GM19452 (cell line): Measurements from ENCODE around the gene NLE1.
A peak's percentile ranks its signal among the peaks of the same experiment; 100 is the strongest.
"Not testable (repeated sequence)": the region's sequence is repeated elsewhere in the genome, so short reads cannot be mapped to it uniquely, and the experiment has no call there.

Source experiments
- ATAC-seq: cut with Tn5 transposase; IDR thresholded peaks from one replicate; pipeline ENCODE4 v1.9.1; 2021; ENCODE audit not compliant: unreplicated experiment

NLE1 gene

DNA sequence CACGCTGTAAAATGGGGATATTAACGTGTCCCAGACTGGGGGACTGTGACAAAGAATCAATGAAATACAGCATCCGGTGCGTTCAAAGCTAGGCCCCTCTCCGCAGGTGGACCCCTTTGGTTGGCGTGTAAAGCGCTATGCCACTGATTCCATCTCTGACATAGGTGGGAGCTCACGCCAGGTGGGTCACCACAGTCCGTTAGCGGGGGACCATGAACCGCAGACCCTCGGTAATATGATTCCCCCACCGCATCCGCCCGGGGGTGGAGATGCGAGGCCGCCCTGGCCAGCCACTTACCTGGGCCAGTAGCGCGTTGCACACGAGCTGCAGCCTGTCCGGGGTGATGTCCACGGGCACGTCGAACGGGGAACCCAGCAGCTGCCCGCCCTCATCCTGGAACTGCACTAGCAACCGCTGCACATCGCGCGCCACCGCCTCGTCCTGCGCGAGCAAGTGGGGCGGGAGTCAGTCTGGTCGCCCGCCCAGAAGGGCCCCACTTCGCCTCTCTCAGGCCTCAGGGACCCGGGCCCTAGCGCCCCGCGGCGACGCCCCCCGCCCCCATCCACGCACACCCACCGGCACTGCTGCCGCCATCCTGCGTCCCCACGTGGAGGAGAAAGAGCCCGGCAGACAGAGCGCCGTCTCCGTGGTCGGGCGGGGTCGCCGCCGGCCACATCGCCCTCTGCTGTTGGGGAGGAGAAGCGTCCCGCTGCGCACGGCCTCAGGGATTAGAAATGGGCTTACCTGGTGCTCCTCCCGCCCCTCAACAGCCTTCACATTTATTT, at the start of gene NLE1:
TSS of gene NLE1 (minus strand) at position 623 of the 786 bp plus-strand sequence. CDS start at position 595, 28 bp downstream.
- peak; percentile 93 for ATAC-seq

DNA sequence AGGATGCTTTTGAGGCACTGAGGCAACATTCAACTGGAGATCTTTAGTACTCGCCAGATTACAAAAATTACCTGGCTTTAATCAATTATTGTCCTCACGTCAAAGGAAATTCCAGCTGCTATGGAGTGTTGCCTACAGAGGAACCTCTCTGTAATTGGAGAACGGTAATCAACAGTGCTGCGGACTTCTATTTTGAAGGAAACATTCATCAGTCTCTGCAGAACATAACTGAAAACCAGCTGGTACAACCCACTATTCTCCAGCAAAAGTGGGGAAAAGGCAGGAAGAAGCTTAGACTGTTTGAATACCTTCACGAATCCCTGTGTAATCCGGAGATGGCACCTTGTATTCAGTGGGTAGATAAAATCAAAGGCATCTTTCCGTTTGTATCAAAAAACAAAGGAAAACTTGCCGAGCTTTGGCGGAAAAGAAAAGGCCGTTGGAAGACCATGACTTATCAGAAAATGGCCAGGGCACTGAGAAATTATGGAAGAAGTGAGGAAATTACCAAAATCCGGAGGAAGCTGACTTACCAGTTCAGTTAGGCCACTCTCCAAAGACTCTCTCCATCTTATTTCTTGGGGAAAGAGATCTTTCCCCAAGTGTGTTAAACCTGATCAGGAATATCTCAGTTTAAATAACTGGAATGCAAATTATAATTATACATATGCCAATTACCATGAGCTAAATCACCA, 49.0 kb upstream of the NLE1 start:
- no peak for ATAC-seq

DNA sequence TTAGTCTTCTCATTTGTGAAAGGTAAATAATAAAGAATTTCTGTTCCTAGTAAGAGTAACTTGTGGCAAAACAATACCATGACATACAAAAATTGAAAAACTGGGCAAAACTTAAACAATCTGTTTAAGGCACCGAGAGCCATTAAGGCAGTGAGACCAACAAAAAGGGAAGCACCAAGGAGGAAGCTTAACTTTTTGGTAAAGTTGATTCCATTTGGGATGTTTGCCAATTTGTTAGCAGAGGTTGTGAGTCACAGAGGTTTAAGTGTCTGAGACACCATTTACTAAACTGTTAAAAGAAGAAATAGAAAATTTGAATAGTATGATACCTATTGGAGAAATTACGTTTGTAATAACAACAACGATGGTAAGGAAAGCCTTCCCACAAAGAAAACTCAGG, 47.2 kb upstream of the NLE1 start:
- no peak for ATAC-seq

DNA sequence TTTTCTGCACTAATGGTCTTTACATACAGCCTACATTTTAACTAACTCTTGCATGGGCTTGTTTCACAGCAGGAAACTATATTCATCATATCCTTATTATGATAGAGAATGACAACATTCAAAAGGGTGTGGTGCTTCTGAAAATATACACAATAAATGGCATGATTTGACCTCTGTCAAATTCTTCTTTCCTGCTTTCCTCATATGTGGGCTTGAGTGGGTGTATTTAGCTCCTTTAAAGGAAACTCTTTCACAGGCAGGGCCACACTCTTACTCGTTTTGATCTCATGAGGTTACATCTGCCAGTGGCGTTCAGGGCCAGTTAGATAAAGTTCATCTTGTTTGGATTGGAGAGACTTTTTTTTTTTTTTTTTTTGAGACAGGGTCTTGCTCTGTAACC, 46.0 kb upstream of the NLE1 start:
- ATAC-seq, result no peak

DNA sequence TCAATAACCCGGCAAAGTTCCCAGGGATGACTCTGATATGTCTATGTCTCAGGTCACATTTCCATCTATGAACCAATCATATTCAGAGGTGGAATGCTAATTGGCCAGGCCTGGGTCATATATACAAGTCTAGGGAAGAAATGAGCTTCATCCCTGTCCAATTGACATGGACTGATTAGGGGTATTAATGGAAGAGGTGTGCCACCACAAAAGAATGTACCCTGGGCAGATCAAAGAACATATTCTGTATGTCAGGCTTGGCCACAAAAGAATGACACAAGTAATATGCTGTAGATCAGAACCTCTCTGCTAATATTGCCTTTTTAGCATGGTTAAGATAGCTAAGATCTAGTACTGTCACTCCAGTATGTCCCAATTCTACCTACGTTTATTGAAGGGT, 45.4 kb upstream of the NLE1 start:
- no peak for ATAC-seq

DNA sequence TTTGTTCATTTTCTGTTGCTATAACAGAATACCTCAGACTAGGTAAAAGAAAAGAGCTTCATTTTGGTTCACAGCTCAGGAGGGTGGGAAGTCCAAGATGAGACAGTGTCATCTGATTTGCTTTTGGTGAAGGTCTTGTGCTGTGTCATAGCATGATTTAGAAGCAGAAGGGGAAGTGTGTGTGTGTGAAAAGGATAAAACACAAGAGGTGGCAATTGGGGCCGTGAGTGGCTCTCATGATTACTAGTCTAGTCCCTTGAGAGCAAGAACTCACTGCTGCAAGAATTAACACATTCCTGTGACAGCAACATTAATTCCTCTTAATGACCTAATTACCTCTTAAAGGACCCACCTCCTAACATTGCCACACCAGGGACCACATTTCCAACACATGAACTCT, 43.7 kb upstream of the NLE1 start:
- ATAC-seq, result no peak

DNA sequence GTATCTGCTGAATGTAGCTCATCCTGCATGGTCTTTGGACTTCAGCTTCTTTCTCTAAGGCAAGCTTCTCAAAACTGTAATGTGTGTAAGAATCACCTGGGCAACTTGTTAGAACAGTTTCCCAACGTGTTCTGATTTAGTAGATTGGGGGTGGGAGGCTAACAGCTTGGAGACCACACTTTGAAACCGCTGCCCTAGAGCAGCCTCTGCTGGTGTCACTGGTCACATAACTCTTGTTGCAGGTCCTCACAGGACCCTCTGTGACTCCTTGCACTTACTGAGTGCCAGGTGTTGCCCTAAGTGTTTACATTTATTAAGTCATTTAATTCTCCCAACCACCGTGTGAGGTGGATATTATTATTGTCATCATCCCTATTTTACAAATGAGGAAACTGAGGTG, 42.2 kb upstream of the NLE1 start:
- no peak for ATAC-seq

DNA sequence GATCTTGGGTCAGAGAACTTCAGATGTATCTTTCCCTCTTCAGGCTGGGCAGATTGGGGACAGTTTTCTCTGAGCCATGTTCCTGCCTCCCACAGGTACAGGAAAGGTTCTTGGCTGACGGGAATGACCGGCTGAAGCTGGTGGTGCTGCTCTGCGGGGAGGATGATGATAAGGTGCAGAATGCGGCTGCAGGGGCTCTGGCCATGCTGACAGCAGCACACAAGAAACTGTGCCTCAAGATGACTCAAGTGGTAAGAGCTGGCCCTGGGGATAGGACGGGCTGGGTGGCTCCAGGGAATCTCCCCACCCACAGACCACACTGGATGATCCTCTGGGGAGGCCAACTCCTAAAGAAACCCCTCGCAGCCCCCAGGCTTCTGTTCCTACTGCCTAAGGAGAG, 41.2 kb upstream of the NLE1 start:
- no peak for ATAC-seq

DNA sequence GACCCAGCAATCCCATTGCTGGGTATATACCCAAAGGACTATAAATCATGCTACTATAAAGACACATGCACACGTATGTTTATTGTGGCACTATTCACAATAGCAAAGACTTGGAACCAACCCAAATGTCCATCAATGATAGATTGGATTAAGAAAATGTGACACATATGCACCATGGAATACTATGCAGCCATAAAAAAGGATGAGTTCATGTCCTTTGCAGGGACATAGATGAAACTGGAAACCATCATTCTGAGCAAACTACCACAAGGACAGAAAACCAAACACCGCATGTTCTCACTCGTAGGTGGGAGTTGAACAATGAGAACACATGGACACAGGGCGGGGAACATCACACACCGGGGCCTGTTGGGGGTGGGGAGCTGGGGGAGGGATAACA, 37.3 kb upstream of the NLE1 start:
- ATAC-seq, result not testable (repeated sequence)

DNA sequence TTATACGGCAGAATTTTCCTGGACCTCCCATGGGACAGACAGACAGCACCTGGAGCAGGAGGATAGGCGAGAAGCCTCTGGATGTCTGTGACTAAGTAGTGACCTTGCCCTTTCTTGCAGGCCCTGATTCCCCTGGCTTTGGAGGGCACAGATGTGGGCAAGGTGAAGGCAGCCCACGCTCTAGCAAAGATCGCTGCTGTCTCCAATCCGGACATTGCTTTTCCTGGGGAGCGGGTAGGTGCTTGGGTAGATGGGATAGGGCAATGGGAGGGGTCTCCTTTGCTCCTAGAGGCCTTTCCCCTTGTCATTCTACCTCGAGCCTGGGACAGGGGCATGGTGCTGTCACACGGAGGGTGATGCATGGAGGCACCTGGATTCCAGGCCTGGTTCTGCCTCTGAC, 34.8 kb upstream of the NLE1 start:
- no peak for ATAC-seq

DNA sequence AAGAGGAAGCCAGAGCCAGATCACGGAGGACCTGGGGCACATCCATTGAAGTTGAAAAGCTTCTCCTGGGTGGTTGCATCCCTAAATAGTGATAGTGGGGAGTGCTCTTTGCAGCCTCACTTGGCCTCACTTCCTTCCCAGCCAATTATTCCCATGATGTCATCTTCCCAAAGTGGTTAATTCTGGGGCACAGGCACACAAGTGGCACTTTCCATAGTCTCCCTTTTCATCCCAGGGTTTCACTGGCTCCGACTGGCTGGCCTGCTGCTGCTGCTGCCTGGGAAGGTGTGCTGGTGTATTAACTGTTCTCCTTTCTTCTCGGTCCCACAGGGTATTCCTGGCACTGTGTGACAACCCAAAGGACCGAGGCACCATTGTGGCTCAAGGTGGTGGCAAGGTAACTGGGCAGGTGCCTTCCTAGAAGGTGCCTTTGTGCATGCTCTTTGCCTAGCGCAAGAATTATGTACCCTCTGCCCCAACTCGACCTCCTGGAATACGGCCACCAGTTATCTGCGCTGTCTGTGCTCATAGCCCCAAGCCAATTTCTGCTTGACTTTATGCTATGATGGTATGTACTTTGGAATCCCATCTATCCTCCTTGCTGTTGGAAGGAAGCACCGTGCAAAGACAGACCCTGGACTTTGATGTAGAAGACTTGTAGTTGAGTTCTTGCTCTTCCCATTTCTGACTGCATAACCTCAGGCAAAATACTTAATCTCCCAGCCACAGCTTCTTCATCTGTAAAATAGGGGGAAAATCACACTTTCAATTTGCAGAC, 33.7 kb upstream of the NLE1 start:
- ATAC-seq, result no peak

DNA sequence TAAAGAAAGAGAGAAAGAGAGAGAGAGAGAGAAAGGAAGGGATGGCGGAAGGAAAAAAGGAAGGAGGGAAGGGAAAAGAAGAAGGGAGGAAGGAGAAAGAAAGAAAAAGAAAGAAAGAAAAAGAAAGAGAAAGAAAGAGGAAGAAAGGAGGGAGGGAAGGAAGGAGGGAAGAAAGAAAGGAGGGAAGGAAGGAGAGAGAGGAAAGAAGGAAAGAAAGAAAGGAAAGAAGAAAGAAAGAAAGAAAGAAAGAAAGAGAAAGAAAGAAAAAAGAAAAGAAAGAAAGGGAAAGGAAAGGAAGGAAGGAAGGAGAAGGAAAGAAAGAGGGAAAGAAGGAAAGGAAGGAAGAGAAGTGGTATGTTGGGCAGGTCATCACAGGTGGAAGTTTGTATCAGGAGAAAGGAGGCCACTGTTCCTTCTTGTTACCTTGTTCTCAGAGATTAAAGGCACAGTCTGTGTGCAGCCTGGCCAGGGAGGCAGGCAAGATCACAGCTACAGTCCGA, 32.8 kb upstream of the NLE1 start:
- no peak for ATAC-seq

DNA sequence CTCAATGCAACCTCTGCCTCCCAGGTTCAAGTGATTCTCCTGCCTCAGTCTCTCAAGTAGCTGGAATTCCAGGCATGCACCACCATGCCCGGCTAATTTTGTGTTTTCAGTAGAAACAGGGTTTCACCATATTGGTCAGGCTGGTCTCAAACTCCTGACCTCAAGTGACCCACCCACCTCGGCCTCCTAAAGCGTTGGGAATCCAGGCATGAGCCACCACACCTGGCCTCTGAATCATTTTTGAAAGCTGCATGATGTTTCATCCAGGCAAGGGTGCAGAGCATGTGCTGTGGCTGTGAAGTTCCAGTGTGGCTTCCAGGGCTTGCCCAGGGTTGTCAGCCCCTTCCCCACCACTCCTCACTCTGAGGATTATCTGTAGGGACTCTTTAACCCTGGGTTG, 30.2 kb upstream of the NLE1 start:
- ATAC-seq, result not testable (repeated sequence)

DNA sequence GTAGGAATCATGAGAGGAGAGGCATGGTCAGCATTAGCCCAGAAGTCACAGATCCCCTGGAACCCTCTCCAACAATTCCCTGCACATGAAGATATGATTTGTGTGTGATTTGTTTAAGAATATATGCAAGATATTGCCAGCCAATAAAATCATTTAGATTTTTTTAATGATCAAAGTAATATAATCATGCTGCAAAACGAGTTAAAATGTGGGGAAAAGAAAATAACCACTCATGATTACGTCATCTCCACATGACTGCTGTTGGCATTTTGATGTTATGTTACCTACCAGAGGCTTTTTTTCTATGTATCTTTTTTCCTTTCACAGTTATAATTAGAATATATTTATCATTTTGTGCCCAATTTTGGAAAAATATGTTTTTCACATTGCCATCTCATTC, 29.7 kb upstream of the NLE1 start:
- ATAC-seq, result no peak

DNA sequence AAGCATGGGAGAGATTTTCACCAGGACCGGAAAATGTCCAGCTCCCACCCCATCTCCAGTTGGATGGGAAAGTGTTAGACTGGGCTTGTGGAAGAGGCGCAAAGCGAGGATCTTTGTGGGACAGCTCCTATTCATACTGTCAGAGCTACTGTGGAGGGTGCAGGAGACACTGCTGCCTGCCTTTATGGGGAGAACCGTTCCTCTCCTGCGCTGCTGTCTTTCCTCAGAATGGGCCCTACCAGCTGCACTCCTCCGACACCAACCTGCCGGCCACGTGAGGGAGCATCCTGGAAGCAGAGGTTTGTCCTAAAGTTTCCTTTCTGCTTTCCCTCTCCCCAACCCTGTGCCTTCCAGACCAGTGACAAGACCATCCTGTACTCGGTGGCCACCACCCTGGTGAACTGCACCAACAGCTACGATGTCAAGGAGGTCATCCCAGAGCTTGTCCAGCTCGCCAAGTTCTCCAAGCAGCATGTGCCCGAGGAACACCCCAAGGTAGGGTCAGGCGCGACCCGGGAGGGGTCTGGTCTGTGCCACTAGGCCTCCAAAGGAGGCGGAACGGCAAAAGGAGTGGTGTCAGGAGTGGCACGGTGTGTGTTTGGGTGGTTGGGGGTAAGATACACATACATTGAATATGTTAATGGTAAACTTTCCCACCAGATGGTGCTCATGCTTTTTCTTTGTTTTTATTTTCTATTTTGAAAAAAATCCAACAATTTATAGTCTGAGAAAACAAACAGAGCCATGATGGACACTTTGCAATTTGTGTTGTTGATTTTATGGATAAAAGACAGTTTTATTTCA, 29.1 kb upstream of the NLE1 start:
- no peak for ATAC-seq

DNA sequence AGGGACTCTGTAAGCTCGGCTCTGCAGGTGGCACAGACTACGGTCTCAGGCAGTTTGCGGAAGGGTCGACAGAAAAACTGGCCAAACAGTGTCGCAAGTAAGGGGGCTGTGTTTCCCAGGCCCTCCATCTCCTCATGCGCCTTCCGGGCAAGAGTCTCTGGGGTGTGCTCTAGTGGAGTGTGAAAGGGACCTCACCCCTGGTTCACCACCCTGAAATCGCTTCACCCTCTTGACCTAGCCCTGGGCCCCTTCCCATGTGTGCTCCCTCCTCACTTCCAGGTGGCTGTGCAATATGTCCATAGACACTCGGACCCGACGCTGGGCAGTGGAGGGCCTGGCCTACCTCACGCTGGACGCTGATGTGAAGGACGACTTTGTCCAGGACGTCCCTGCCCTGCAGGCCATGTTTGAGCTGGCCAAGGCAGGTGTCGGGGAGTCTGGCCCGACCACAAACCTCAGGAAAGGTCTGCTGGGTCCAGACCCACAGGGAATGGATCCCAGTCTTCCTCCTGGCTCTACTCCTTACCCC, 27.8 kb upstream of the NLE1 start:
- ATAC-seq, result no peak

DNA sequence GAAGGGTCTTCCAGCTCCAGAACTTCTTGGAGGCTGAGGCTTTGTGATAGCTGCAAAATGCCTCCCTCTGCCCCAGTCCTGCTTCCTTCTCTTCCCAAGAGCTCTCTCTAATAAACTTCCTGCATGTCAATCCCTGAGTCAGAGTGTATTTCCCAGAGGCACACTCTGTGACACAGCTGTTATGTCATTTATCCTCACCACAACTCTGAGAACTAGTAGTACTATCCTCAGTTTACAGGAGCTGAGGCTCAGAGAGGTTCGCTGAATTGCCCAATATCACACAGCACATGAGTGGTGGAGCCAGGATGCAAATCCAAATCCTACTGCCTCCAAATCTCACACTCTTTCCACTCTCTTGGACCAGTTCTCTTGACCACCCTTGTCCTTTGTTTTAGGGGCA, 25.6 kb upstream of the NLE1 start:
- ATAC-seq, result no peak

DNA sequence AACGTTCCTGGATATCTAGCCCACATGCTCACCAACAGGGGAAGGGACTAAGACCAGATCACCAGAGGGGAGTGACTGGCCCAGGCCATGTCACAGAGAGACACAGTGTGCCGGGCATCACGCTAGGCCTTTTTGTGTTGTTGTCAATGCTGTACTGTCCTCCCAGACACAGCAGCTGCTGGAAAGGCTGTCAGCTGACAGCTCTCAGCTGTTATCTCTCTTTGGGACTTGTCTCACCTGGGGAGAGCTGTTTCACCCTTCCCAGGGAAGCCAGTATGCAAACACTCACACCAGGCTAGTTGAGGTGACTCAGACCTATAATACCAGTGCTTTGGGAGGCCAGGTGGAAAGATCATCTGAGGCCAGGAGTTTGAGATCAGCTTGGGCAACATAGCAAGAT, 24.9 kb upstream of the NLE1 start:
- ATAC-seq, result no peak

DNA sequence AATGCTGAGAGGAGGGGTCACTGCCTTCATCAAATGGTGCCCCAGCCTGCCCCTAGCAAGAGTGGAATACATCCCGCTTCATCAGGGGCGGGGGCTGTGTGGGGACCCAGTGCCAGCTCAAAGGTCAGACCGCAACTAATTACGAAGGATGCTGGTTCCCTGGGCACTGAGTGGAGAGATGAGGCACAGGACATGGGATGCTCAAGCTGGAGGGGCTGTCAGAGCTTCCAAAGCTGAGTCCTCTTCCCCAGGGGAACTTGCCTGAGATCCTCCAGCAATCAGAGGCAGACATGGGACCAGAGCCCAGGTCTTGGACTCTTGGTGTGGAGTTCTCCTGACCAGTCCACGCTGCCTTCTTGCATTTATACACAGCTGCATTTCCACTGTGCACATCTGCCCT, 24.4 kb upstream of the NLE1 start:
- no peak for ATAC-seq

DNA sequence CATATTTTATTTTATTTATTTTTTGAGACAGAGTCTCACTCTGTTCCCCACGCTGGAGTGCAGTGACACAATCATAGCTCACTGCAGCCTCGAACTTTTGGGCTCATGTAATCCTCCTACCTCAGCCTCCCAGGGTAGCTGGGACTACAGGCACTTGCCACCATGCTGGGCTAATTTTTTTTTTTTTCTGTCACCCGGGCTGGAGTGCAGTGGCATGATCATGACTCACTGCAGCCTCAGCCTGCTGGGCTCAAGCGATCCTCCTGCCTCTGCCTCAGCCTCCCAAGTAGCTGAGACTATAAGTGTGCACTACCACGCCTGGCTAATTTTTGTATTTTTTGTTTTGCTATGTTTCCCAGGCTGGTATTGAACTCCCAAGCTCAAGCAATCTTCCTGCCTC, 22.6 kb upstream of the NLE1 start:
- ATAC-seq, result no peak

DNA sequence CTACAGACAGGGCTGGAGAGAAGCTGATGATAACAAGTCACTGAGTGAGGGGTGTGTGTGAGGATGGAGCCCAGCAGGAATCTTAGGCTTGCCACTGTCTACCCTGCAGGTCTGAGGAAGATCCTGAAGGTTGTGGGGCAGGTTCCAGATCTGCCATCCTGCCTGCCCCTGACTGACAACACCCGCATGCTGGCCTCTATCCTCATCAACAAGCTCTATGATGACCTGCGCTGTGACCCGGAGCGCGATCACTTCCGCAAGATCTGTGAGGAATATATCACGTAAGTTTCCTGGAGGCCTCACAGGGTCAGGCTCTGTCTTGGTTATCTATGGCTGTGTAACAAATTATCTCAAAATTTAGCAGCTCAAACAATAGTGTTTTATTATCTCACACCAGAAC, 21.8 kb upstream of the NLE1 start:
- no peak for ATAC-seq
